H1 (cell line): Measurements from ENCODE around the gene JPH3. TPM values are rescaled to one million over a fixed set of nuclear protein-coding genes. Genes with fewer than 3 reads are reported as not detected.

Experiments used
- CTCF ChIA-PET: fragments of 300-600 bp; sonication (Branson Sonifier 250); formaldehyde crosslinking; loops from one replicate; lab custom pipeline; 2021; ENCODE audit not compliant: partially characterized antibody; lab: Charles Lee
- POLR2A ChIA-PET: fragments of 300-600 bp; sonication (Branson Sonifier 250); formaldehyde crosslinking; loops from one replicate; lab custom pipeline; 2021; ENCODE audit warnings: inconsistent platforms; ENCODE audit not compliant: partially characterized antibody; lab: Charles Lee
- DNase-seq, 2 experiments: peaks; one replicate each; pipeline versions ENCODE4 v3.0.0 to v3.0.0-alpha.2; 2010 to 2022; ENCODE audit warnings: low spot score in 2 of 2, low read depth in 1 of 2, mixed read lengths in 1 of 2
- FAIRE-seq: peaks from 2 replicates; lab custom pipeline; 2011; peaks lifted over from hg19 to GRCh38; lab: Jason Lieb, UNC
- H2AFZ ChIP-seq: 2 replicates; pipeline ENCODE4 v1.8.1; 2012; ENCODE audit warnings: low read length, inconsistent platforms
- H2AK5ac ChIP-seq: 2 replicates; pipeline ENCODE4 v1.6.1; 2013; ENCODE audit warnings: low read depth, low read length
- H2BK120ac ChIP-seq: replicated peaks from 2 replicates; pipeline ENCODE3; 2013; ENCODE audit warnings: low read depth, low read length, inconsistent platforms
- H2BK12ac ChIP-seq: 2 replicates; pipeline ENCODE4 v1.6.1; 2013; ENCODE audit warnings: low read depth, low read length
- H2BK15ac ChIP-seq: 2 replicates; pipeline ENCODE4 v1.6.1; 2013; ENCODE audit warnings: low read length
- H2BK20ac ChIP-seq: 2 replicates; pipeline ENCODE4 v1.6.1; 2013; ENCODE audit warnings: low read length
- H2BK5ac ChIP-seq: 2 replicates; pipeline ENCODE4 v1.6.1; 2013; ENCODE audit warnings: low read depth, low read length
- H3K14ac ChIP-seq: 2 replicates; pipeline ENCODE4 v1.6.1; 2013; ENCODE audit warnings: inconsistent platforms; ENCODE audit not compliant: insufficient read length
- H3K18ac ChIP-seq: 2 replicates; pipeline ENCODE4 v1.6.1; 2013; ENCODE audit warnings: low read length; ENCODE audit errors: extremely low read depth
- H3K23ac ChIP-seq: 2 replicates; pipeline ENCODE4 v1.6.1; 2013; ENCODE audit warnings: inconsistent platforms; ENCODE audit not compliant: insufficient read length
- H3K23me2 ChIP-seq: 2 replicates; pipeline ENCODE4 v1.6.1; 2013; ENCODE audit warnings: low read depth, low read length
- H3K27ac ChIP-seq: 2 replicates; pipeline ENCODE4 v1.6.1; 2011; ENCODE audit warnings: low read depth, low read length, inconsistent platforms
- H3K27me3 ChIP-seq, 4 experiments: replicated peaks in 1 of 4; 1 replicate in 1 of 4; 2 replicates in 3 of 4; pipeline versions ENCODE4 v1.6.1 to v1.8.1; 2011 to 2013; ENCODE audit warnings: low read length in 3 of 4, mild to moderate bottlenecking in 3 of 4, inconsistent platforms in 2 of 4, mixed read lengths in 2 of 4, moderate library complexity in 1 of 4; ENCODE audit not compliant: control insufficient read depth in 3 of 4, insufficient read depth in 3 of 4; ENCODE audit errors: extremely low read depth in 1 of 4
- H3K36me3 ChIP-seq, 4 experiments: 2 replicates each; pipeline versions ENCODE4 v1.6.1 to v1.8.1; 2011 to 2013; ENCODE audit warnings: mild to moderate bottlenecking in 4 of 4, low read length in 3 of 4, moderate library complexity in 2 of 4, control low read depth in 1 of 4, inconsistent platforms in 1 of 4; ENCODE audit not compliant: insufficient read depth in 4 of 4, control insufficient read depth in 2 of 4
- H3K4ac ChIP-seq: replicated peaks from 2 replicates; pipeline ENCODE3; 2013; ENCODE audit warnings: low read length, low read depth, mixed read lengths, inconsistent platforms; ENCODE audit not compliant: insufficient read length
- H3K4me1 ChIP-seq, 4 experiments: replicated peaks in 1 of 4; 1 replicate in 1 of 4; 2 replicates in 3 of 4; pipeline versions ENCODE4 v1.6.1 to v1.8.1; 2011 to 2013; ENCODE audit warnings: low read length in 3 of 4, inconsistent platforms in 2 of 4, mixed read lengths in 1 of 4; ENCODE audit not compliant: insufficient read depth in 4 of 4, control insufficient read depth in 3 of 4
- H3K4me2 ChIP-seq, 2 experiments: 2 replicates each; pipeline versions ENCODE4 v1.6.1 to v1.8.1; 2011 to 2013; ENCODE audit warnings: low read depth in 2 of 2, low read length in 2 of 2, control low read depth in 1 of 2, inconsistent platforms in 1 of 2, mild to moderate bottlenecking in 1 of 2; ENCODE audit not compliant: insufficient read depth in 1 of 2
- H3K4me3 ChIP-seq, 4 experiments: fragments of 200-600, 300-600 bp in 1 of 4; sonication (generic), shearing (Covaris generic), sonication (Bioruptor Twin) in 1 of 4; 2 replicates each; pipeline versions ENCODE4 v1.5.1 to v1.8.1; 2011 to 2016; ENCODE audit warnings: low read length in 4 of 4, low read depth in 3 of 4, control low read depth in 2 of 4, inconsistent platforms in 2 of 4, mild to moderate bottlenecking in 2 of 4, mixed read lengths in 1 of 4, moderate library complexity in 1 of 4; ENCODE audit not compliant: insufficient read depth in 2 of 4; ENCODE audit errors: extremely low read depth in 1 of 4
- H3K56ac ChIP-seq: replicated peaks from 2 replicates; pipeline ENCODE3; 2013; ENCODE audit warnings: low read depth, mild to moderate bottlenecking, mixed read lengths, low read length, inconsistent platforms; ENCODE audit not compliant: insufficient read length
- H3K79me1 ChIP-seq: 2 replicates; pipeline ENCODE4 v1.6.1; 2013; ENCODE audit warnings: low read depth, low read length, control low read depth
- H3K79me2 ChIP-seq, 2 experiments: 2 replicates each; pipeline versions ENCODE4 v1.6.1 to v1.8.1; 2012 to 2013; ENCODE audit warnings: low read length in 2 of 2, mild to moderate bottlenecking in 2 of 2, inconsistent platforms in 1 of 2; ENCODE audit not compliant: insufficient read depth in 2 of 2, control insufficient read depth in 1 of 2
- H3K9ac ChIP-seq, 4 experiments: replicated peaks in 1 of 4; 1 replicate in 1 of 4; 2 replicates in 3 of 4; pipeline versions ENCODE4 v1.6.1 to v1.8.1; 2011 to 2013; ENCODE audit warnings: low read depth in 3 of 4, low read length in 3 of 4, control low read depth in 2 of 4, mild to moderate bottlenecking in 2 of 4, moderate library complexity in 2 of 4, inconsistent platforms in 1 of 4; ENCODE audit errors: extremely low read depth in 1 of 4
- H3K9me3 ChIP-seq, 2 experiments: 2 replicates each; pipeline versions ENCODE4 v1.6.1 to v1.8.1; 2012 to 2013; ENCODE audit warnings: mild to moderate bottlenecking in 2 of 2, moderate library complexity in 2 of 2, control low read depth in 1 of 2, inconsistent platforms in 1 of 2, low read depth in 1 of 2, low read length in 1 of 2, mixed read lengths in 1 of 2; ENCODE audit not compliant: insufficient read depth in 2 of 2
- H4K20me1 ChIP-seq, 2 experiments: replicated peaks in 1 of 2; 2 replicates each; pipeline versions ENCODE3 to v1.8.1; 2011 to 2013; ENCODE audit warnings: inconsistent platforms in 2 of 2, low read length in 2 of 2, mild to moderate bottlenecking in 1 of 2; ENCODE audit not compliant: insufficient read depth in 2 of 2, control insufficient read depth in 1 of 2
- H4K5ac ChIP-seq: 2 replicates; pipeline ENCODE4 v1.6.1; 2013; ENCODE audit warnings: low read length, low read depth, mixed read lengths, inconsistent platforms; ENCODE audit not compliant: insufficient read length
- H4K8ac ChIP-seq: 2 replicates; pipeline ENCODE4 v1.8.0; 2013; ENCODE audit warnings: mild to moderate bottlenecking, moderate library complexity, low read length, inconsistent platforms; ENCODE audit not compliant: insufficient read depth; ENCODE audit errors: extremely low read depth
- H4K91ac ChIP-seq: replicated peaks from 2 replicates; pipeline ENCODE3; 2013; ENCODE audit warnings: low read length, mixed read lengths, inconsistent platforms; ENCODE audit not compliant: insufficient read length
- FOSL1 ChIP-seq: IDR thresholded peaks from 2 replicates; pipeline ENCODE4 v1.6.1; 2011; ENCODE audit warnings: mild to moderate bottlenecking, low read depth, low read length, moderate library complexity; ENCODE audit not compliant: insufficient read depth
- MAFK ChIP-seq: IDR thresholded peaks from 2 replicates; pipeline ENCODE4 v1.6.1; 2012; ENCODE audit warnings: low read depth, mild to moderate bottlenecking, improper control_type of control experiment, low read length
- RXRA ChIP-seq: IDR thresholded peaks from 2 replicates; pipeline ENCODE4 v1.6.1; 2011; ENCODE audit warnings: low read depth, mild to moderate bottlenecking, low read length, moderate library complexity; ENCODE audit not compliant: insufficient read depth
- SIX5 ChIP-seq: IDR thresholded peaks from 2 replicates; pipeline ENCODE4 v1.6.1; 2011; ENCODE audit warnings: mild to moderate bottlenecking, low read depth, low read length
- SRF ChIP-seq: IDR thresholded peaks from 2 replicates; pipeline ENCODE4 v1.6.1; 2011; ENCODE audit warnings: mild to moderate bottlenecking, low read depth, low read length, moderate library complexity
- WGBS, 2 experiments: shearing (Covaris generic) in 1 of 2; methylation state at CpG; one replicate each; pipeline versions ENCODE4 v1.1.6 to v1.1.7; 2013 to 2015; ENCODE audit warnings: low lambda C conversion rate in 2 of 2, mixed read lengths in 2 of 2, inconsistent platforms in 1 of 2, low coverage in 1 of 2, missing lambda C conversion rate in 1 of 2; ENCODE audit not compliant: insufficient replicate concordance in 2 of 2, insufficient coverage in 1 of 2, insufficient read length in 1 of 2; ENCODE audit errors: extremely low coverage in 1 of 2, missing lambda C conversion rate in 1 of 2; 5-methylcytosine and 5-hydroxymethylcytosine counted together
- polyA plus RNA-seq, 7 experiments: library from polyadenylated mRNA; depleted of rRNA in 3 of 7; stranded (reverse) in 5 of 7; unstranded in 2 of 7; fragments of >200 nt in 5 of 7; fragments of 200-250 nt in 2 of 7; gene quantifications; 1 replicate in 5 of 7; 2 replicates in 1 of 7; 4 replicates in 1 of 7; pipeline versions ENCODE4 v1.2.1 to v1.2.3, GENCODE V29; 2011 to 2013; ENCODE audit warnings: missing spikeins in 2 of 7, mixed read lengths in 2 of 7
- total RNA-seq: library from RNA; stranded (reverse); fragmentation: NEBNext Ultra II Directional; extraction: Animal tissue kit (Norgen Biotek cat#: 25700); gene quantifications from 2 replicates; pipeline ENCODE4 v1.2.1, GENCODE V29; 2021

The JPH3 gene
- total and polyA plus RNA-seq, 2 of the 8 experiments (the other 6 are each of a cell fraction or from before 2014, with no cell fraction given): 10.3 to 28.3 TPM

DNA sequence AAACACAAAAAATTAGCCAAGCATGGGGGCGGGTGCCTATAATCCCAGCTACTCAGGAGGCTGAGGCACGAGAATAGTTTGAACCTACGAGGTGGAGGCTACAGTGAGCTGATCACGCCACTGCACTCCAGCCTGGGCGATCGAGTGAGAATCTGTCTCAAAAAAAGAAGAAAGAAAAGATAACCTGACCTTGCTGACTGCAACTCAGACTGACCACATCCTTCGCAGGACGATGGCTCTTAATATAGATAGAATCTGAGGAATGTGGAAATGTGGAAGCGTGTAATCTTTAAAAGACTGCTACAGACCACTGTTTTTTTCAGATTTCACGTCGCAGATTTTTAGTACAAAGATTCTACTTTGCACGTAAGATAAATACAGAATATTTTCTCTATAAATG is 125.7 kb downstream of the JPH3 start:
- Histone ChIP-seq H3K23me2 (no peaks in the 10 kb centered on the region), H3K79me2 (peaks cover 0 to 15% of the 10 kb centered on the region in 2 experiments; a peak in 2 of 4 replicates)

More for the DNA sequence above, 125.7 kb downstream of the JPH3 start:
- no peaks in the 10 kb centered on the region for H3K9me3 ChIP-seq
- no peak overlapping the region for H2AFZ ChIP-seq
- H2BK120ac ChIP-seq: no peak overlapping the region
- no peak overlapping the region for H4K5ac ChIP-seq
- no peaks in the 10 kb centered on the region for H3K27me3 ChIP-seq
- no peak overlapping the region for H2BK15ac ChIP-seq
- no peak overlapping the region for H4K8ac ChIP-seq
- no peak overlapping the region for H3K9ac ChIP-seq
- 89% methylated on average over 12 of the region's 12 CpGs; no CpG with 5 or more reads in 1 of the 2 experiments for WGBS, 2 experiments
- FAIRE-seq: no peak
- peaks cover 3 to 10% of the 10 kb centered on the region in 2 experiments for H4K20me1 ChIP-seq
- H3K23ac ChIP-seq: no peak overlapping the region
- H3K4me1 ChIP-seq: no peaks in the 10 kb centered on the region
- H3K27ac ChIP-seq: no peak overlapping the region
- H3K4me3 ChIP-seq: no peak overlapping the region
- no peak overlapping the region for H2BK20ac ChIP-seq
- no peak overlapping the region for H3K56ac ChIP-seq
- H2BK12ac ChIP-seq: no peak overlapping the region
- H4K91ac ChIP-seq: no peak overlapping the region
- no peak overlapping the region for H3K18ac ChIP-seq
- peaks cover 7 to 26% (median 20%) of the 10 kb centered on the region in 4 experiments; a peak in 6 of 8 replicates for H3K36me3 ChIP-seq
- DNase-seq: no peak
- no peak overlapping the region for H2BK5ac ChIP-seq
- CTCF ChIA-PET: interaction anchor here (0.7 to 1.1 kb wide), 3 partner anchors 16 to 25 kb away, joined by 3 to 4 read pairs (median 3); no protein-coding TSS in a partner anchor
- H3K14ac ChIP-seq: no peak overlapping the region
- peaks cover 2% of the 10 kb centered on the region for H3K79me1 ChIP-seq
- TF ChIP-seq SIX5 (no peak), RXRA (no peak), MAFK (no peak), SRF (no peak), FOSL1 (no peak)
- H2AK5ac ChIP-seq: no peak overlapping the region
- no peak overlapping the region for H3K4me2 ChIP-seq
- POLR2A ChIA-PET: interaction anchor here (1.0 to 1.1 kb wide), 2 partner anchors 10 to 14 kb away, joined by 5 read pairs; no protein-coding TSS in a partner anchor
- no peak overlapping the region for H3K4ac ChIP-seq
